ENCODE data around the gene CHAT. TPM values are rescaled to one million over a fixed set of nuclear protein-coding genes. Genes with fewer than 3 reads are reported as not detected.
A peak's percentile ranks its signal among the peaks of the same experiment; 100 is the strongest.

Gene CHAT
- total and polyA plus RNA-seq, 12 donors: not detected

- Histone ChIP-seq H3K36me3 (no peaks in the 10 kb centered on the region), H3K27me3 (peaks cover 49 to 89% (median 86%) of the 10 kb centered on the region in 7 donors), H3K4me3 (peak overlapping the region in 3 of 10 donors; percentile 7 to 13 (median 12)), H3K27ac (no peak overlapping the region), H3K4me1 (peaks cover 0 to 41% (median 22%) of the 10 kb centered on the region in 9 donors), H3K9me3 (no peaks in the 10 kb centered on the region)
- intact Hi-C loops (cut with DNase I): no loop called here
- 2% methylated on average over 71 to 72 of the region's 72 CpGs for WGBS, 2 donors
- ATAC-seq: no peak
- no peak for DNase-seq
- no peak for TF ChIP-seq CTCF (IDR thresholded peaks at IDR 0.05)
Measured at GRCh38 chr10:49610458-49611165, 3.2 kb upstream of the CHAT start.

- 3 to 5% methylated on average over 63 of the region's 63 CpGs for WGBS, 2 donors
- Histone ChIP-seq H3K4me1 (peaks cover 0 to 41% (median 22%) of the 10 kb centered on the region in 9 donors), H3K9me3 (no peaks in the 10 kb centered on the region), H3K27me3 (peaks cover 56 to 94% (median 92%) of the 10 kb centered on the region in 7 donors), H3K36me3 (no peaks in the 10 kb centered on the region), H3K4me3 (no peak overlapping the region), H3K27ac (no peak overlapping the region)
- TF ChIP-seq CTCF (IDR thresholded peaks at IDR 0.05): no peak
- DNase-seq (no peak), ATAC-seq (no peak)
- intact Hi-C loops (cut with DNase I): no loop called here
Measured at GRCh38 chr10:49611166-49611815, 2.5 kb upstream of the CHAT start.

GRCh38 chr10:49611816-49612512 is 1.9 kb upstream of the CHAT start:
- TF ChIP-seq CTCF (IDR thresholded peaks at IDR 0.05): no peak
- peaks cover 60 to 100% (median 99%) of the 10 kb centered on the region in 7 donors for H3K27me3 ChIP-seq
- peak in 1 of 8 donors; percentile 15 for ATAC-seq
- H3K4me1 ChIP-seq: peaks cover 0 to 38% (median 19%) of the 10 kb centered on the region in 9 donors
- no peak overlapping the region for H3K27ac ChIP-seq
- intact Hi-C loops (cut with DNase I): no loop called here
- no peak for DNase-seq
- 5 to 8% methylated on average over 53 of the region's 53 CpGs for WGBS, 2 donors
- H3K36me3 ChIP-seq: no peaks in the 10 kb centered on the region
- H3K9me3 ChIP-seq: no peaks in the 10 kb centered on the region
- no peak overlapping the region for H3K4me3 ChIP-seq

GRCh38 chr10:49612513-49613164 is 1.2 kb upstream of the CHAT start:
- no peaks in the 10 kb centered on the region for H3K36me3 ChIP-seq
- ATAC-seq (no peak), DNase-seq (no peak)
- TF ChIP-seq CTCF (IDR thresholded peaks at IDR 0.05): no peak
- peaks cover 60 to 100% (median 100%) of the 10 kb centered on the region in 7 donors for H3K27me3 ChIP-seq
- no peaks in the 10 kb centered on the region for H3K9me3 ChIP-seq
- intact Hi-C loops (cut with DNase I): no loop called here
- H3K4me3 ChIP-seq: no peak overlapping the region
- H3K4me1 ChIP-seq: peaks cover 0 to 33% (median 17%) of the 10 kb centered on the region in 9 donors
- H3K27ac ChIP-seq: no peak overlapping the region
- WGBS, 2 donors: 4 to 6% methylated on average over 29 of the region's 29 CpGs
